Lung microvascular endothelial cell (primary cell): ENCODE measurements around the gene GALNT4. TPM values are rescaled to one million over a fixed set of nuclear protein-coding genes. Genes with fewer than 3 reads are reported as not detected.

Experiments
- DNase-seq, 2 donors: peaks; one replicate each; pipeline versions ENCODE4 v3.0.0 to v3.0.0-alpha.2; 2010; ENCODE audit warnings: low read depth in 2 of 2
- total RNA-seq: library from RNA; depleted of rRNA; stranded (reverse); fragments of >200 nt; gene quantifications from 2 replicates; pipeline ENCODE4 v1.2.1, GENCODE V29; 2014

GALNT4 gene
- total RNA-seq, 1 donor from 2014 or later: 9.7 TPM

DNA sequence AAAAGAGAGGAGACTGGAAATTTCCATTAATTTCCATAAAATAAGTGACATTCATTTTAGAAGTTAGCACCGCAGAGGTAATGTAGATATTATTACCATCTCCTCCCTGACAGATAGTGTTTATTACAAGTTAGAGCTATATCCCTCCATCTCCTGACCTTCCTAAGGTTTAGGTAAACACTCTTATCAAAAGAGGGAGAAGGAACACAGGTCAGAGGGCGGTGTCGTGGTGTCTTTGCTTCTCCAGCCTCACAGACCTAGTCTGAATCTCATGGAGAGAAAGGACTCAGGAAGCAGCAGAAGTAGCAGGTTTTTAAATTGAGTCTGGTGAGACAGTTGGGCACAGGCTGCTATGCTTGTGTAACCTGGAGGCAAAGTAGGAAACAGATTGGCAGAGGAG, 12.8 kb upstream of the GALNT4 start:
- no peak for DNase-seq

- peak; percentile 72 to 73 for DNase-seq
These were observed 5.1 kb upstream of the GALNT4 start for GRCh38 chr12:89529738-89530137.

DNA sequence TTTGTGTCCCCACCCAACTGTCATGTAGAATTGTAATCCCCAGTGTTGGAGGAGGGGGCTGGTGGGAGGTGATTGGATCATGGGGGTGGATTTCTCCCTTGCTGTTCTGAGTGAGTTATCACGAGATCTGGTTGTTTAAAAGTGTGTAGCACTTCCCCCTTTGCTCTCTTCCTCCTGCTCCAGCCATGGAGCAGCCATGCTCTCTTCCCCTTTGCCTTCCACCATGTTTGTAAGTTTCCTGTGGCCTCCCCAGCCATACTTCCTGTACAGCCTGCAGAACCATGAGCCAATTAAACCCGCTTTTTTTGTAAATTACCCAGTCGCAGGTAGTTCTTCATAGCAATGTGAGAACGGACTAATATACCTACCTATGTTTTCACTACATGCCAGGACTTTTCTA, 3.8 kb upstream of the GALNT4 start:
- DNase-seq: no peak

DNA sequence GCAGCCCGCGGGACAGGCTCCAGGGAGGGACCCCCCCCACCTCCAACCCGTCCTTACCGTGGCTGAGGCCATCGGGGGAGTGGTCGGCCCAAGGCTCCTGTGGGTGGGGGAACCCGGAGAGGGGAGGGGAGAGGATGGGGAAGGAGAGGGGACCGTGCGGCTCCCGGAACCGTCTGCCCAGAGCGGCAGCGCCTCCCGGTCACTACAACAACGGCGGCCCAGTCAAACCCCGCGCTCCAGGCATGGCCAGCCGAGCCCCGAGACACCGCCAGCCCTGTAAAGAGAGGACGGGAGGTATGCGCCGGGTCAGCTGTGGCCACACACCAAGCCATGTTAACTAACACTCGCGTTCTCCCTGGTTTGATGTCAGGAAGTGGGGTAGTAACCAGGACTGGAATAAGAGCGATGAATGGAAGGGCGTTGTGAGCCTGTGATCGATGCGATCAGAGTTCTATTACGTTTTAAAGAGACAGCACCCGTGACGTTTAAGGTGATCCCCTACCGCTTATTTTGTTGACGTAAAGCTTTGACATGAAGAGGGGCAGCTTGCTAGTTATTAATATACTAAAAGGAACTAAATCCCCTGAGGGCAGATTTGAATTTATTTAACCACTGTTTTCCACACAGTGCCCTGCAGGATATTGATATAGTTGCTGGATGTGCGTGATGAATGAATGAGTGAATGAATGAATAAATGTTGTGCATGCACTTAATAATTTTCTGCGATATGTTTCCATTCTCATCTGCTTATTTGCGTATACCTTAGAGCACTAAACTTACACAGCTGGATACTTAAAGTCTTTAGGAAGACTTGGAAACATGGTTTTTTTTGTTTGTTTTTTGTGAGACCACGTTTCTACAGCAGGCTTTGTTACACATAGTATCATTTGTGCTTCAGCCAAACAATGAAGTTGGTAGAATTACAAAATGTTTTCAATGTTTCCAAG, 1.5 kb upstream of the GALNT4 start, which contains the start of gene POC1B:
Gene POC1B (minus strand): TSS at position 224 of the 947 bp plus-strand sequence. CDS start 152 bp downstream, at position 72.
- peak; percentile 76 to 83 for DNase-seq

GRCh38 chr12:89525305-89525823, 768 bp upstream of the GALNT4 start:
- peak in 1 of 2 donors; percentile 31 for DNase-seq

DNA sequence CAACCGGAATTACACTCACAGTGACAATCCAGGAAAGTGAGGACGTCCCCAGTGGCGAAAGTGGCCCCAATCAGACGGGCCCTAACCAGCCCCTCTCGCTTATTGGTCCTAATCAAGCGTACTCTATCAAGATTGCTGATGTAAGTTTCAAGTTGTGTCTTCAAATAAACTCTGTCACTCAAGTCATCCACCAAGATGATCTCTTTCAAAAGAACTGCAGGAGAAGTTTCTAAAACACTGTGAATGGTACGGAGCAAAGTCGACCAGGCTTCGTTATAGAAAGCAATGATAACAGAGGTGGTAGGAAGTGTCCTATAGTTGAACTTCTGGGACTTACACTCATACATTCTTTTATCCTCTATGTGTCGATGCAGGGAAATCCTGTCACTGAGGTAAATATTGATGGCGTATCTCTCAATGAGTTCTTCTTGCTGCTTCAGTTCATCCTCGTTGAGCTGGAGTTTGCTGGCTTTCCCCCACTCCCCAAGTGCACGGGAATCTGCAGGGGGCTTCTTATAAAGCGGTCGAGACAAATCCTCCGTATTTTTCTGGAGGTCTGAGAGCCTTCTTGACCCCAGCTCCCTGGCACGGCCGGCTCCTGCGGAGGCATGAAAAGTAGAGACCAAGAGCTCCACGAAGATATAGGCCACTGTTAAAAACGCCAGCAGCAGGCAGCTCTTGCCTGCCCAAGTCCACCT, 604 bp downstream of the GALNT4 start:
- peak in 1 of 2 donors; percentile 29 for DNase-seq

- DNase-seq: no peak
These were observed 1.2 kb downstream of the GALNT4 start for GRCh38 chr12:89523393-89523792.

DNA sequence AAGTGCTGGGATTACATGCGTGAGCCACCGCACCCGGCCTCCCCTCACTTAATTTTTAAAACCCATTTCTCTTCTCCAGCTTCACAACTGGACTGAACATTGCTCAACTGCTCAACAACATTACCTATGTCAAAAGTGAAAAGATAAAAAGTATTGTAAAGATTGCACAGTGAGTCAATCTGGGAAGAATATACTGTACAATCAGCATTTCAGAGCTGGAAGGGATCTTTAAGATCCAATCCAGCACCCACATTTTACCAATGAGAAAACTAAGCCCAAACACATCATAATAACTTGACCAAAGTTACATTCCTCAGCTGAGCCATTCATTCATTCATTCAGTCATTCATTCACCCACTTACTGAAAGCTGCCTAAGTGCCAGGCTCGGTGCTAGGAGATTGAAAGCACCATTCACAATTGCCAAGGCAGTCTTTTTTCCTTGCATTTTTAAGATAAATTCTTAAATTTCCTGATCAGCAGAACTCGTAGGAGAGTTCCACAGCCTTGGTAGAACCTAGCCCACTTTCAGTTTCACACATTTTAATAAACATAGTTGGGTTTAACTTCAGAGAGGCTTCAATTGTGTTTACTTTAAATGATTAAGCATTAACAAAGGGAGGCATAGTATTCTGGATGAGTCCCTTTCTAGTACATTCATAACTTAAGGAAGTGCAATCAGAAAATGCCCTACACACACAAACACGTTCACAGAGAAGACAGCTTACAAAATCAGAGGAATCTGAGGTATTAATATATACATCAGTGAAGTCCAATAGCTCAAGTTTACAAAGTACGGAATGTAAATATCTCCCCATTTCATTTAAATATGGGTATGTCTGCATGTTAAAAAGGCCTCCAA, 3.0 kb downstream of the GALNT4 start:
- DNase-seq: peak in 1 of 2 donors; percentile 52

GRCh38 chr12:89517720-89518119, 6.9 kb downstream of the GALNT4 start:
- DNase-seq: no peak

- no peak for DNase-seq
These were observed 8.0 kb downstream of the GALNT4 start for GRCh38 chr12:89516633-89517032.

GRCh38 chr12:89514751-89515150, 9.8 kb downstream of the GALNT4 start:
- DNase-seq: no peak

GRCh38 chr12:89513544-89513943, 11.1 kb downstream of the GALNT4 start:
- no peak for DNase-seq

DNA sequence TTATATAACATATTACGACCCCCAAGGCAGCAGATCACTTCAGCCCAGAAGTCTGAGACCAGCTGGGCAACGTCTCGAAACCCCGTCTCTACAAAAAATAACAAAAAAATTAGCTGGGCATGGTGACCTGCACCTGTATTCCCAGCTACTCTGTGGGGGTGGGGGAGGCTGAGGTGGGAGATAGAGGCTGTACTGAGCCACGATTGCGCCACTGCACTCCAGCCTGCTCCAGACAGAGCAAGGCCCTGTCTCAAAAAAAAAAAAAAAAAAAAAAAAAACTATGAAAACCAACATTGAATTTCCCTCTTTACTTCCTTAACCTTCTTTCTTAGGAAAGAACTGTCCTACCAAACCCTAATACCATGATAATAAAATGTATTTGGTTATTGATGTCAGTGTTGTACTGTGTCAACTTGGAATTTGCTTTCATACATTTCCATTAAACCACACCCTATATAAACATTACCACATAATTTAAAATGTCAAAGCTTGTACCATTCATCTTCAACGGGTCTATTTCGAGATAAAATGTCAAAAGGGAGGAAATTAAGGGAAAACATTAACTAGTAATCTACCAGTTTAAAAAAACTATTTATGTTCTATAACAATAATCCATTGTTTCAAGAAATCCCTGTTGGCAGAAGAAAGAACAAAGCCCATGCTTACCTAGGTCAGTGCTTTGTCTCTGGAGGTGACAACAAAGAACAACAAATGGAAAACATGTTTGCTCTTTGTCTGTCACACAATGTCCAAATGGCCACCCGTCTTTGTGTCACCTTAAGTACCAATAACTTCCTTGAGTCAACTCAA, 17.4 kb downstream of the GALNT4 start:
- peak in 1 of 2 donors; percentile 10 for DNase-seq

GRCh38 chr12:89506050-89506449, 18.5 kb downstream of the GALNT4 start:
- DNase-seq: no peak

GRCh38 chr12:89504560-89505346, 19.8 kb downstream of the GALNT4 start:
- no peak for DNase-seq

- DNase-seq: peak; percentile 43 to 44
These were observed 22.8 kb downstream of the GALNT4 start for GRCh38 chr12:89501793-89502192.

DNA sequence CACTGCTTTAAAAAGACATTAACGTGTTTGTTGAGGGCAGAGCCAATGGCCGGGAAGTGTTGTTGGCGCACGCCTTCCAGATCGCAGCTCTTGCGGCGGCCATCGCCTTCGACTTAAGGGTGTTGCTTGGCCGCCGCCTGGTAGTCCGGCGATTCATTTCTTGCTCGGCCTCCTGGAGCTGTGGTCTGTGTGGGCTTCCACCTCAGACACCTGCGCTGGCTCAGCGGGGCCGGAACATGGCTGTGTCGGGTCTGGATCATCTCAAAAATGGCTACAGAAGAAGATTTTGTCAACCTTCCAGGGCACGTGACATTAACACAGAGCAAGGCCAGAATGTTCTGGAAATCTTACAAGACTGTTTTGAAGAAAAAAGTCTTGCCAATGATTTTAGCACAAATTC, 24.7 kb downstream of the GALNT4 start:
- no peak for DNase-seq

DNA sequence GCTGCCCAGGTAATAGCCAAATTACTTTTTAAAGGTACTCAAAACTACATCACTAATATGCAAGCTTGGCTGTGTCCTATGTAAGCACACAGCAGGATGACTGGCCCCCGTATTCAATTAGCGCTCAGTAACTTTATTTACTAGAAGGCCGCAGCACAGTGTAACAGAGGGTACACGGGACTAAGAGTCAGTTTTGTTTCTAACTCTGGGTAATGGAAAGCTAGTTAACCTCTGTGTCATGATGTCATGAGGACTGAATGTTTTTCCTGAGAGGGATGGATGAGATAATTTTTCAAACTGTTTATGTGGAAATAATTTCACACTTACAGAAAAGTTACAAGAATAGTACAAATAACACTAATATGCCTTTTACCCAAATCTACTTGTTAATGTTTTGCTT, 27.1 kb downstream of the GALNT4 start:
- peak; percentile 28 to 72 for DNase-seq

- DNase-seq: no peak
These were observed 27.6 kb downstream of the GALNT4 start for GRCh38 chr12:89497005-89497404.
